ENCODE data around the gene MTMR3.

The MTMR3 gene

GRCh38 chr22:29887358-29887757, 4.4 kb downstream of the MTMR3 start:
- H3K36me3 ChIP-seq (ENCODE audit: control insufficient read depth, insufficient read depth, low read length): peaks cover 4% of the 10 kb centered on the region
- WGBS, 2 experiments (ENCODE audit: insufficient coverage in 2 of 2): 83 to 96% methylated on average over 2 of the region's 2 CpGs
- no peak overlapping the region for H3K27ac ChIP-seq (ENCODE audit: low read depth, low read length, severe bottlenecking)
- no peaks in the 10 kb centered on the region for H3K9me3 ChIP-seq (ENCODE audit: control insufficient read depth, low read length)
- H3K4me3 ChIP-seq (ENCODE audit: extremely low read depth, insufficient read depth, low read length, poor library complexity, severe bottlenecking): no peak overlapping the region
- peaks cover 9% of the 10 kb centered on the region for H3K4me1 ChIP-seq (ENCODE audit: control insufficient read depth, insufficient read depth, low read length, poor library complexity, severe bottlenecking)

- H3K4me1 ChIP-seq (ENCODE audit: control insufficient read depth, insufficient read depth, low read length, poor library complexity, severe bottlenecking): peaks cover 4% of the 10 kb centered on the region
- H3K27ac ChIP-seq (ENCODE audit: low read depth, low read length, severe bottlenecking): no peak overlapping the region
- no peaks in the 10 kb centered on the region for H3K36me3 ChIP-seq (ENCODE audit: control insufficient read depth, insufficient read depth, low read length)
- 96 to 100% methylated on average over 2 to 3 of the region's 5 CpGs for WGBS, 2 experiments (ENCODE audit: insufficient coverage in 2 of 2)
- H3K9me3 ChIP-seq (ENCODE audit: control insufficient read depth, low read length): no peaks in the 10 kb centered on the region
- H3K4me3 ChIP-seq (ENCODE audit: extremely low read depth, insufficient read depth, low read length, poor library complexity, severe bottlenecking): no peak overlapping the region
Observed at GRCh38 chr22:29890760-29891159, 7.8 kb downstream of the MTMR3 start.

GRCh38 chr22:29892315-29893156, 9.6 kb downstream of the MTMR3 start:
- Histone ChIP-seq H3K9me3 (ENCODE audit: control insufficient read depth, low read length) (no peaks in the 10 kb centered on the region), H3K4me1 (ENCODE audit: control insufficient read depth, insufficient read depth, low read length, poor library complexity, severe bottlenecking) (no peaks in the 10 kb centered on the region), H3K27ac (ENCODE audit: low read depth, low read length, severe bottlenecking) (no peak overlapping the region), H3K4me3 (ENCODE audit: extremely low read depth, insufficient read depth, low read length, poor library complexity, severe bottlenecking) (no peak overlapping the region), H3K36me3 (ENCODE audit: control insufficient read depth, insufficient read depth, low read length) (no peaks in the 10 kb centered on the region)
- WGBS, 2 experiments (ENCODE audit: insufficient coverage in 2 of 2): no CpG with 5 or more reads among the region's 1 CpG

GRCh38 chr22:29901354-29901753, 18.4 kb downstream of the MTMR3 start:
- Histone ChIP-seq H3K27ac (ENCODE audit: low read depth, low read length, severe bottlenecking) (no peak overlapping the region), H3K36me3 (ENCODE audit: control insufficient read depth, insufficient read depth, low read length) (no peaks in the 10 kb centered on the region), H3K4me1 (ENCODE audit: control insufficient read depth, insufficient read depth, low read length, poor library complexity, severe bottlenecking) (no peaks in the 10 kb centered on the region), H3K9me3 (ENCODE audit: control insufficient read depth, low read length) (no peaks in the 10 kb centered on the region), H3K4me3 (ENCODE audit: extremely low read depth, insufficient read depth, low read length, poor library complexity, severe bottlenecking) (no peak overlapping the region)
- 100% methylated on average over 1 of the region's 1 CpG; no CpG with 5 or more reads in 1 of the 2 experiments for WGBS, 2 experiments (ENCODE audit: insufficient coverage in 2 of 2)

- H3K4me1 ChIP-seq (ENCODE audit: control insufficient read depth, insufficient read depth, low read length, poor library complexity, severe bottlenecking): peaks cover 14% of the 10 kb centered on the region
- H3K36me3 ChIP-seq (ENCODE audit: control insufficient read depth, insufficient read depth, low read length): no peaks in the 10 kb centered on the region
- no peak overlapping the region for H3K4me3 ChIP-seq (ENCODE audit: extremely low read depth, insufficient read depth, low read length, poor library complexity, severe bottlenecking)
- whole genome bisulfite sequencing, 2 experiments (ENCODE audit: insufficient coverage in 2 of 2): 95 to 96% methylated on average over 4 to 5 of the region's 5 CpGs
- no peaks in the 10 kb centered on the region for H3K9me3 ChIP-seq (ENCODE audit: control insufficient read depth, low read length)
- no peak overlapping the region for H3K27ac ChIP-seq (ENCODE audit: low read depth, low read length, severe bottlenecking)
Observed at GRCh38 chr22:29903371-29903770, 20.4 kb downstream of the MTMR3 start.

DNA sequence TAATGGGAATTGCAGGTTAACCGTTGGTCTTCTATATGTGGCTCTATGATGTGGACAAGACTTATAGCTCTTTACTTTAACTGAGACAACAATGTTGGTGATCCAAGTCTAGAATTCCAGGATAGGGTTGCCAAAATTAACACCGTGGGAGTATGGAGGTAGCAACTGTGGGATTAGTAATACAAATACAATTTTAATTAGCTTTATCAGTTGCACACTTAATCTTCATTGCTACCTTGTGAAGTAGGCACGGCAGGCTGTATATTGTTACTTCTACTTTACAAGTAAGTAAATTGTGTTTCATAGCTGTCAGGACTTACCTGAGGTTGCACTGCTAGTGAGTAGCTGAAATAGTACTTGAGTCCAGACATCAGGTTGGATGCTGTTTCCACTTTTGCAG, 21.0 kb downstream of the MTMR3 start:
- no peak overlapping the region for H3K4me3 ChIP-seq (ENCODE audit: extremely low read depth, insufficient read depth, low read length, poor library complexity, severe bottlenecking)
- no peaks in the 10 kb centered on the region for H3K9me3 ChIP-seq (ENCODE audit: control insufficient read depth, low read length)
- H3K36me3 ChIP-seq (ENCODE audit: control insufficient read depth, insufficient read depth, low read length): no peaks in the 10 kb centered on the region
- H3K27ac ChIP-seq (ENCODE audit: low read depth, low read length, severe bottlenecking): no peak overlapping the region
- peaks cover 14% of the 10 kb centered on the region for H3K4me1 ChIP-seq (ENCODE audit: control insufficient read depth, insufficient read depth, low read length, poor library complexity, severe bottlenecking)
- 100% methylated on average over 1 of the region's 3 CpGs; no CpG with 5 or more reads in 1 of the 2 experiments for WGBS, 2 experiments (ENCODE audit: insufficient coverage in 2 of 2)

DNA sequence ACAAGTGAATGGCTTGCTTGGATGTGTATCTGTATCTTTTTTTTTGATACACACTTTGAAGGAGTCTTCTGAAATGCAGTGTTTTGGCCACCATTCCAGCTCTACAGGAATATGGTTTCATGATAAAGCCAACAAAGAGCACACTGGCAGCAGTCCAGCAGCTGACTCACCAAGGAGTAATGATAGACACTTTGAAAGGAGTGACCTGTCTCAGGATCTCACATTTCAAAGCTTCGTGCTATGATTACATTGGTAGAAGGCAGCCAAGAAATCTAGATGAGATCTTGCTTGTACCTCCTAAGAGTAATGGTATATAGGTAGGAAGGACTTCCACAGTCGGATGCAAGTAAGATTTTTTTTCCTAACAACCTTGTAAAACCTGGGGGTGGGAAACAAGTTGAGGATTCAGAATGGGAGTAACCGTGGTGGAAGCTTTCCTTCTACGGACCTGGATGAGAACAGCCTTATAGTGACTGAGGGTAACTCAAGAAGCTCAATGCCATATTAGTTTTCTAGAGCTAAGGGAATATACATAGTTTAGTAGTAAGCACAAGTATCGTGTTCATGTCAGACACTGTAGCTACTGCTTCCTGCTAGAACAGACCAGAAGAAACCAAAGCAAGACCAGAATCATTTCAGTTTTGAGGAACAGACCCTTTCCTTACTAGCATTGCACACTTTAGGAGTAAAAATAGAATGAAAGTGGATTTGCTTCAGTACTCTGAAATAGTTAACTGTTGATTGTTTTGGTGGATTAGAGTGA, 25.0 kb downstream of the MTMR3 start:
- WGBS, 2 experiments (ENCODE audit: insufficient coverage in 2 of 2): 75 to 83% methylated on average over 2 to 4 of the region's 5 CpGs
- H3K4me3 ChIP-seq (ENCODE audit: extremely low read depth, insufficient read depth, low read length, poor library complexity, severe bottlenecking): no peak overlapping the region

DNA sequence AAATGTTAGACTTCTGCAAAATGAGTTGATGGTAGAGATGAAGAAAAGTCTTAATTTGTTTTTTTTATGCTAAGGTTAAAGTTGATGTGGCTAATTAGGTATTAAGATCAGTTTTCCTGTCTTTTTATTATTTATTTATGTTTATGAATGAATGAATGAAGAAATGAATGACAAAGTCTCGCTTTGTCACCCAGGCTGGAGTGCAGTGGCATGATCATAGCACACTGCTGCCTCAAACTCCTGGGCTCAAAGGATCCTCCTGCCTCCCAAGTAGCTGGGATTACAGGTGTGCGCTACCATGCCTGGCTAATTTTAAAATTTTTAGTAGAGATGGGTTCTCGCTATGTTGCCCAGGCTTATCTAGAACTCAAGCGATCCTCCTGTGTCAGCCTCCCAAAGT, 29.2 kb downstream of the MTMR3 start:
- Histone ChIP-seq H3K4me1 (ENCODE audit: control insufficient read depth, insufficient read depth, low read length, poor library complexity, severe bottlenecking) (peaks cover 27% of the 10 kb centered on the region), H3K27ac (ENCODE audit: low read depth, low read length, severe bottlenecking) (no peak overlapping the region)
- 92 to 100% methylated on average over 4 of the region's 4 CpGs for WGBS, 2 experiments (ENCODE audit: insufficient coverage in 2 of 2)

More for the DNA sequence above, 25.0 kb downstream of the MTMR3 start:
- peak overlapping the region; percentile 65 for H3K27ac ChIP-seq (ENCODE audit: low read depth, low read length, severe bottlenecking)
- H3K36me3 ChIP-seq (ENCODE audit: control insufficient read depth, insufficient read depth, low read length): no peaks in the 10 kb centered on the region
- H3K4me1 ChIP-seq (ENCODE audit: control insufficient read depth, insufficient read depth, low read length, poor library complexity, severe bottlenecking): peaks cover 17% of the 10 kb centered on the region
- H3K9me3 ChIP-seq (ENCODE audit: control insufficient read depth, low read length): no peaks in the 10 kb centered on the region

GRCh38 chr22:29912605-29913398, 29.8 kb downstream of the MTMR3 start:
- Histone ChIP-seq H3K9me3 (ENCODE audit: control insufficient read depth, low read length) (no peaks in the 10 kb centered on the region), H3K27ac (ENCODE audit: low read depth, low read length, severe bottlenecking) (no peak overlapping the region), H3K4me1 (ENCODE audit: control insufficient read depth, insufficient read depth, low read length, poor library complexity, severe bottlenecking) (peaks cover 21% of the 10 kb centered on the region), H3K36me3 (ENCODE audit: control insufficient read depth, insufficient read depth, low read length) (no peaks in the 10 kb centered on the region), H3K4me3 (ENCODE audit: extremely low read depth, insufficient read depth, low read length, poor library complexity, severe bottlenecking) (no peak overlapping the region)
- 96 to 100% methylated on average over 2 to 3 of the region's 5 CpGs for WGBS, 2 experiments (ENCODE audit: insufficient coverage in 2 of 2)

More for the DNA sequence above, 29.2 kb downstream of the MTMR3 start:
- Histone ChIP-seq H3K36me3 (ENCODE audit: control insufficient read depth, insufficient read depth, low read length) (no peaks in the 10 kb centered on the region), H3K9me3 (ENCODE audit: control insufficient read depth, low read length) (no peaks in the 10 kb centered on the region), H3K4me3 (ENCODE audit: extremely low read depth, insufficient read depth, low read length, poor library complexity, severe bottlenecking) (no peak overlapping the region)

- H3K4me3 ChIP-seq (ENCODE audit: extremely low read depth, insufficient read depth, low read length, poor library complexity, severe bottlenecking): no peak overlapping the region
- 40% methylated on average over 1 of the region's 1 CpG; no CpG with 5 or more reads in 1 of the 2 experiments for WGBS, 2 experiments (ENCODE audit: insufficient coverage in 2 of 2)
- H3K36me3 ChIP-seq (ENCODE audit: control insufficient read depth, insufficient read depth, low read length): no peaks in the 10 kb centered on the region
- H3K9me3 ChIP-seq (ENCODE audit: control insufficient read depth, low read length): no peaks in the 10 kb centered on the region
- peaks cover 14% of the 10 kb centered on the region for H3K4me1 ChIP-seq (ENCODE audit: control insufficient read depth, insufficient read depth, low read length, poor library complexity, severe bottlenecking)
- peak overlapping the region; percentile 37 for H3K27ac ChIP-seq (ENCODE audit: low read depth, low read length, severe bottlenecking)
Observed at GRCh38 chr22:29914165-29914564, 31.2 kb downstream of the MTMR3 start.
